GM12891 (cell line): ENCODE measurements around the gene TMEM258.

Experiments
- POLR2A ChIP-seq: IDR thresholded peaks from 2 replicates; pipeline ENCODE4 v1.6.1; 2011; ENCODE audit warnings: low read depth, low read length, control low read depth
- POLR2AphosphoS5 ChIP-seq: IDR thresholded peaks from 2 replicates; pipeline ENCODE4 v1.6.1; 2011; ENCODE audit warnings: low read depth, low read length, control low read depth

GRCh38 chr11:61782841-61783240, 9.6 kb downstream of the TMEM258 start:
- TF ChIP-seq POLR2AphosphoS5 (no peak), POLR2A (no peak)
